Naive B cell (primary cell): ENCODE results near the gene JPH2. TPM values are rescaled to one million over a fixed set of nuclear protein-coding genes. Genes with fewer than 3 reads are reported as not detected.
A peak's percentile ranks its signal among the peaks of the same experiment; 100 is the strongest.

ENCODE experiments used
- ATAC-seq, 2 donors: fragments of 150-1000 bp; cut with Tn5 transposase; 2 replicates each; pipeline ENCODE4 v1.10.0; 2021; ENCODE audit warnings: low read depth in 2 of 2, mild to moderate bottlenecking in 2 of 2, moderate library complexity in 2 of 2
- DNase-seq: peaks from one replicate; pipeline ENCODE4 v3.0.0; 2022
- H3K27ac Mint-ChIP-seq, 6 donors: one replicate each; pipeline ENCODE4 v1.8.0; 2020 to 2022; ENCODE audit warnings: mild to moderate bottlenecking in 6 of 6, mixed read lengths in 6 of 6, moderate library complexity in 5 of 6, inconsistent platforms in 2 of 6
- H3K27me3 Mint-ChIP-seq, 3 donors: one replicate each; pipeline ENCODE4 v1.8.0; 2021 to 2022; ENCODE audit warnings: mixed read lengths in 3 of 3, mild to moderate bottlenecking in 1 of 3
- H3K36me3 Mint-ChIP-seq, 2 donors: one replicate each; pipeline ENCODE4 v1.8.0; 2020 to 2022; ENCODE audit warnings: mixed read lengths in 2 of 2, inconsistent platforms in 1 of 2, mild to moderate bottlenecking in 1 of 2
- H3K4me1 Mint-ChIP-seq, 3 donors: one replicate each; pipeline ENCODE4 v1.8.0; 2020 to 2022; ENCODE audit warnings: mixed read lengths in 3 of 3, inconsistent platforms in 1 of 3, mild to moderate bottlenecking in 1 of 3, moderate library complexity in 1 of 3
- H3K4me3 Mint-ChIP-seq, 8 donors: one replicate each; pipeline ENCODE4 v1.8.0; 2020 to 2022; ENCODE audit warnings: mild to moderate bottlenecking in 8 of 8, mixed read lengths in 8 of 8, moderate library complexity in 8 of 8, inconsistent platforms in 2 of 8
- H3K9me3 Mint-ChIP-seq, 7 donors: one replicate each; pipeline ENCODE4 v1.8.0; 2020 to 2022; ENCODE audit warnings: mixed read lengths in 7 of 7, mild to moderate bottlenecking in 5 of 7, inconsistent platforms in 2 of 7, moderate library complexity in 1 of 7
- polyA plus RNA-seq, 6 donors: library from polyadenylated mRNA; unstranded; fragments of 300-500 nt; fragmentation: Illumina TruSeq; gene quantifications; one replicate each; pipeline ENCODE4 v1.2.3, GENCODE V29; 2021; ENCODE audit warnings: low read depth in 6 of 6

Gene JPH2
- polyA plus RNA-seq, 6 donors from 2014 or later = not detected

GRCh38 chr20:44106615-44107014 is 80.4 kb downstream of the JPH2 start:
- H3K27ac Mint-ChIP-seq = peak overlapping the region in 1 of 6 donors; percentile 13
- H3K4me3 Mint-ChIP-seq = no peak overlapping the region
- H3K9me3 Mint-ChIP-seq = peaks cover 10 to 49% (median 26%) of the 10 kb centered on the region in 7 donors

GRCh38 chr20:44104798-44105517 is 82.0 kb downstream of the JPH2 start:
- Mint-ChIP-seq H3K4me1 (no peaks in the 10 kb centered on the region), H3K9me3 (peaks cover 10 to 55% (median 32%) of the 10 kb centered on the region in 7 donors), H3K27me3 (peaks cover 65 to 86% (median 81%) of the 10 kb centered on the region in 3 donors), H3K27ac (no peak overlapping the region), H3K36me3 (peaks cover 0 to 28% of the 10 kb centered on the region in 2 donors), H3K4me3 (no peak overlapping the region)
- no peak for ATAC-seq
- DNase-seq = no peak

More at GRCh38 chr20:44106615-44107014, 80.4 kb downstream of the JPH2 start:
- ATAC-seq = no peak
- H3K4me1 Mint-ChIP-seq = no peaks in the 10 kb centered on the region
- H3K36me3 Mint-ChIP-seq = peaks cover 0 to 30% of the 10 kb centered on the region in 2 donors
- H3K27me3 Mint-ChIP-seq = peaks cover 62 to 85% (median 85%) of the 10 kb centered on the region in 3 donors
- no peak for DNase-seq

- Mint-ChIP-seq H3K4me3 (no peak overlapping the region), H3K27ac (no peak overlapping the region), H3K4me1 (no peaks in the 10 kb centered on the region), H3K36me3 (peaks cover 0 to 8% of the 10 kb centered on the region in 2 donors), H3K9me3 (peaks cover 8 to 39% (median 17%) of the 10 kb centered on the region in 7 donors), H3K27me3 (peaks cover 64 to 91% (median 76%) of the 10 kb centered on the region in 3 donors)
- DNase-seq (no peak), ATAC-seq (no peak)
These were observed 84.4 kb downstream of the JPH2 start for GRCh38 chr20:44102582-44102981.

- peaks cover 50 to 76% (median 62%) of the 10 kb centered on the region in 3 donors for H3K27me3 Mint-ChIP-seq
- ATAC-seq (no peak), DNase-seq (no peak)
- H3K4me1 Mint-ChIP-seq = no peaks in the 10 kb centered on the region
- H3K4me3 Mint-ChIP-seq = no peak overlapping the region
- H3K9me3 Mint-ChIP-seq = peaks cover 0 to 26% (median 12%) of the 10 kb centered on the region in 7 donors
- no peak overlapping the region for H3K27ac Mint-ChIP-seq
- H3K36me3 Mint-ChIP-seq = no peaks in the 10 kb centered on the region
These were observed 87.2 kb downstream of the JPH2 start for GRCh38 chr20:44099832-44100231.

GRCh38 chr20:44098657-44099056 is 88.3 kb downstream of the JPH2 start:
- Mint-ChIP-seq H3K9me3 (peaks cover 0 to 26% (median 12%) of the 10 kb centered on the region in 7 donors), H3K36me3 (no peaks in the 10 kb centered on the region), H3K4me3 (no peak overlapping the region), H3K4me1 (no peaks in the 10 kb centered on the region), H3K27me3 (peaks cover 43 to 71% (median 50%) of the 10 kb centered on the region in 3 donors), H3K27ac (no peak overlapping the region)
- DNase-seq = no peak
- ATAC-seq = no peak

GRCh38 chr20:44098256-44098630 is 88.7 kb downstream of the JPH2 start:
- Mint-ChIP-seq H3K4me3 (no peak overlapping the region), H3K4me1 (no peaks in the 10 kb centered on the region), H3K27me3 (peaks cover 41 to 70% (median 50%) of the 10 kb centered on the region in 3 donors), H3K9me3 (peaks cover 0 to 22% (median 10%) of the 10 kb centered on the region in 7 donors), H3K36me3 (no peaks in the 10 kb centered on the region), H3K27ac (no peak overlapping the region)
- ATAC-seq (no peak), DNase-seq (no peak)

GRCh38 chr20:44097521-44098255 is 89.3 kb downstream of the JPH2 start:
- no peak for DNase-seq
- no peaks in the 10 kb centered on the region for H3K36me3 Mint-ChIP-seq
- peaks cover 46 to 73% (median 53%) of the 10 kb centered on the region in 3 donors for H3K27me3 Mint-ChIP-seq
- H3K4me3 Mint-ChIP-seq = no peak overlapping the region
- ATAC-seq = no peak
- peak overlapping the region in 1 of 6 donors; percentile 86 for H3K27ac Mint-ChIP-seq
- peaks cover 0 to 17% (median 9%) of the 10 kb centered on the region in 7 donors for H3K9me3 Mint-ChIP-seq
- no peaks in the 10 kb centered on the region for H3K4me1 Mint-ChIP-seq

- ATAC-seq (no peak), DNase-seq (no peak)
- Mint-ChIP-seq H3K4me3 (no peak overlapping the region), H3K27me3 (peaks cover 36 to 58% (median 57%) of the 10 kb centered on the region in 3 donors), H3K9me3 (peaks cover 0 to 7% (median 0%) of the 10 kb centered on the region in 7 donors), H3K4me1 (no peaks in the 10 kb centered on the region), H3K36me3 (no peaks in the 10 kb centered on the region), H3K27ac (no peak overlapping the region)
These were observed 91.2 kb downstream of the JPH2 start for GRCh38 chr20:44095831-44096230.

GRCh38 chr20:44093249-44093582 is 93.8 kb downstream of the JPH2 start:
- no peak for DNase-seq
- ATAC-seq = no peak
- Mint-ChIP-seq H3K27ac (no peak overlapping the region), H3K36me3 (no peaks in the 10 kb centered on the region), H3K4me3 (no peak overlapping the region), H3K4me1 (peaks cover 0 to 3% (median 0%) of the 10 kb centered on the region in 3 donors), H3K27me3 (peaks cover 21 to 37% (median 34%) of the 10 kb centered on the region in 3 donors), H3K9me3 (no peaks in the 10 kb centered on the region)

GRCh38 chr20:44092551-44093248 is 94.3 kb downstream of the JPH2 start:
- Mint-ChIP-seq H3K4me3 (no peak overlapping the region), H3K36me3 (no peaks in the 10 kb centered on the region), H3K9me3 (no peaks in the 10 kb centered on the region), H3K27me3 (peaks cover 17 to 31% (median 29%) of the 10 kb centered on the region in 3 donors), H3K4me1 (peaks cover 0 to 3% (median 0%) of the 10 kb centered on the region in 3 donors), H3K27ac (peak overlapping the region in 1 of 6 donors; percentile 69)
- ATAC-seq (no peak), DNase-seq (no peak)

GRCh38 chr20:44091026-44091425 is 96.0 kb downstream of the JPH2 start:
- H3K9me3 Mint-ChIP-seq = no peaks in the 10 kb centered on the region
- H3K27ac Mint-ChIP-seq = no peak overlapping the region
- ATAC-seq (no peak), DNase-seq (no peak)
- H3K27me3 Mint-ChIP-seq = peaks cover 17 to 33% (median 30%) of the 10 kb centered on the region in 3 donors
- H3K4me1 Mint-ChIP-seq = peaks cover 0 to 3% (median 0%) of the 10 kb centered on the region in 3 donors
- no peaks in the 10 kb centered on the region for H3K36me3 Mint-ChIP-seq
- H3K4me3 Mint-ChIP-seq = no peak overlapping the region

- DNase-seq (no peak), ATAC-seq (no peak)
- no peaks in the 10 kb centered on the region for H3K36me3 Mint-ChIP-seq
- H3K27ac Mint-ChIP-seq = no peak overlapping the region
- peaks cover 17 to 28% (median 25%) of the 10 kb centered on the region in 3 donors for H3K27me3 Mint-ChIP-seq
- no peaks in the 10 kb centered on the region for H3K9me3 Mint-ChIP-seq
- peaks cover 0 to 3% (median 0%) of the 10 kb centered on the region in 3 donors for H3K4me1 Mint-ChIP-seq
- H3K4me3 Mint-ChIP-seq = no peak overlapping the region
These were observed 96.9 kb downstream of the JPH2 start for GRCh38 chr20:44089987-44090674.

GRCh38 chr20:44087857-44088120 is 99.2 kb downstream of the JPH2 start:
- peaks cover 6 to 19% (median 11%) of the 10 kb centered on the region in 3 donors for H3K27me3 Mint-ChIP-seq
- H3K36me3 Mint-ChIP-seq = no peaks in the 10 kb centered on the region

More at GRCh38 chr20:44087857-44088120, 99.2 kb downstream of the JPH2 start:
- Mint-ChIP-seq H3K27ac (no peak overlapping the region), H3K4me1 (peaks cover 0 to 3% (median 0%) of the 10 kb centered on the region in 3 donors), H3K4me3 (no peak overlapping the region), H3K9me3 (peaks cover 0 to 2% (median 0%) of the 10 kb centered on the region in 7 donors)
- no peak for ATAC-seq
- DNase-seq = no peak
